Medulla oblongata (tissue), 1 donor: ENCODE results near the gene RPL22.

Source experiments
- DNase-seq: peaks from one replicate; pipeline ENCODE4 v3.0.0-alpha.2; 2015; ENCODE audit errors: extremely low spot score

The RPL22 gene

GRCh38 chr1:6200188-6200809 is 904 bp upstream of the RPL22 start:
- no peak for DNase-seq

- DNase-seq = no peak
These were observed 623 bp downstream of the RPL22 start for GRCh38 chr1:6198646-6199297.

- no peak for DNase-seq
These were observed 1.5 kb downstream of the RPL22 start for GRCh38 chr1:6197746-6198427.

GRCh38 chr1:6191968-6192367 is 7.4 kb downstream of the RPL22 start:
- no peak for DNase-seq

- DNase-seq = no peak
These were observed 10.9 kb downstream of the RPL22 start for GRCh38 chr1:6188466-6188865.

GRCh38 chr1:6185635-6186382 is 13.6 kb downstream of the RPL22 start:
- peak; percentile 16 for DNase-seq

- no peak for DNase-seq
These were observed 14.2 kb downstream of the RPL22 start for GRCh38 chr1:6185151-6185550.

GRCh38 chr1:6184083-6184783 is 15.2 kb downstream of the RPL22 start:
- no peak for DNase-seq

GRCh38 chr1:6183520-6183989 is 15.8 kb downstream of the RPL22 start:
- DNase-seq = no peak

- DNase-seq = no peak
These were observed 18.0 kb downstream of the RPL22 start for GRCh38 chr1:6181347-6181770.

GRCh38 chr1:6180707-6181311 is 18.6 kb downstream of the RPL22 start:
- DNase-seq = no peak

- no peak for DNase-seq
These were observed 19.1 kb downstream of the RPL22 start, which contains the start of gene CHD5 for GRCh38 chr1:6180268-6180706. Gene CHD5 (minus strand): TSS chr1:6180321. CDS start chr1:6180023, 298 bp downstream.

GRCh38 chr1:6179564-6180175 is 19.7 kb downstream of the RPL22 start:
- DNase-seq = no peak

GRCh38 chr1:6178751-6179563 is 20.4 kb downstream of the RPL22 start:
- no peak for DNase-seq

- DNase-seq = no peak
These were observed 21.6 kb downstream of the RPL22 start for GRCh38 chr1:6177681-6178380.

- no peak for DNase-seq
These were observed 22.6 kb downstream of the RPL22 start for GRCh38 chr1:6176779-6177178.

- DNase-seq = no peak
These were observed 24.0 kb downstream of the RPL22 start for GRCh38 chr1:6175411-6175828.

GRCh38 chr1:6174621-6175410 is 24.6 kb downstream of the RPL22 start:
- no peak for DNase-seq
